Gastrocnemius medialis (tissue), 4 donors: ENCODE results near the gene MYRF.

Experiments used
- POLR2A ChIP-seq, 2 donors: fragments of 450-650 bp; IDR thresholded peaks; one replicate each; pipeline ENCODE4 v1.6.1; 2017; ENCODE audit warnings: antibody characterized with exemption in 2 of 2, mild to moderate bottlenecking in 2 of 2, moderate library complexity in 2 of 2
- TF ChIP-seq, protein P1 (sequence below), 5 experiments: fragments of 450-650 bp in 3 of 5; fragments of 200-600 bp in 2 of 5; sonication (generic) in 2 of 5; IDR thresholded peaks in 4 of 5; conservative IDR thresholded peaks in 1 of 5; 1 replicate in 4 of 5; 2 replicates in 1 of 5; pipeline ENCODE4 v1.5.1; 2016 to 2019; ENCODE audit warnings: antibody characterized with exemption in 5 of 5, mild to moderate bottlenecking in 3 of 5, moderate library complexity in 3 of 5

DNA sequence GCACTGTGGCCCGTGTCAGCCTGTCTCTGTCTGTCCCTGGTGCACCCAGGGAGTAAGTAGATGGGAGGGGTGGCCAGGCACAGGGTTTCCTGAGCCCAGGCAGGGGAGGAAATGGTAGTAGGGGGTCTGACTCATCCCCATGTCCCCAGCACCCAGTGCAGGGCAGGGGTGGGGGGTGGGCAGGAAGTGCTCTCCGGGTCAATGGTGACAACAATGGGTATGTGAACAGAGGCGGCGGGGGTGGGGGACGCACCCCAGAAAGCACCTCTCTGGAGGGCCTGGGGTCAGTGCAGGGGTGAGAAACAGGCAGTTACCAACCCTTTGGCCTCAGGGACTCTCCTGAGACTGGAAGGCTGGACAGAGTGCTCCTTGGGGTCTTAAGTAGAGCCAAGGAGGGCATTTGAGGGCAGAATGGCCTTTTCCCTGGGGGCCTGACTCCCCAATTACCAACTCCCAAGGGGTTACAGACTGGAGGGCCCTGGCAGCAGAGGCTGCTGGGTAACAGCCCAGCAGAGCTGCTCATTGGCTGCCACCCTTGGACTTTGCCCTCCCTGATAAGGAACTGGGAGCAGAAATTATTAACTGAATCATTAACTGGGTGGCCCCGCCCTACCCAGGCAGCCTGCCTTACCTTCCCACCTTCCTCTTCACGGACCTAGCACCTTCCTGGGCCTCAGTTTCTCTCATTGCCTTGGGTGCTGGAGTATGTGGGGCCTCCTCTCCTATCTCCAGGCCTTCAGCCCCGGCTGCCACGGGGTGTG is 4.2 kb downstream of the MYRF start:
- TF ChIP-seq, protein P1, sequence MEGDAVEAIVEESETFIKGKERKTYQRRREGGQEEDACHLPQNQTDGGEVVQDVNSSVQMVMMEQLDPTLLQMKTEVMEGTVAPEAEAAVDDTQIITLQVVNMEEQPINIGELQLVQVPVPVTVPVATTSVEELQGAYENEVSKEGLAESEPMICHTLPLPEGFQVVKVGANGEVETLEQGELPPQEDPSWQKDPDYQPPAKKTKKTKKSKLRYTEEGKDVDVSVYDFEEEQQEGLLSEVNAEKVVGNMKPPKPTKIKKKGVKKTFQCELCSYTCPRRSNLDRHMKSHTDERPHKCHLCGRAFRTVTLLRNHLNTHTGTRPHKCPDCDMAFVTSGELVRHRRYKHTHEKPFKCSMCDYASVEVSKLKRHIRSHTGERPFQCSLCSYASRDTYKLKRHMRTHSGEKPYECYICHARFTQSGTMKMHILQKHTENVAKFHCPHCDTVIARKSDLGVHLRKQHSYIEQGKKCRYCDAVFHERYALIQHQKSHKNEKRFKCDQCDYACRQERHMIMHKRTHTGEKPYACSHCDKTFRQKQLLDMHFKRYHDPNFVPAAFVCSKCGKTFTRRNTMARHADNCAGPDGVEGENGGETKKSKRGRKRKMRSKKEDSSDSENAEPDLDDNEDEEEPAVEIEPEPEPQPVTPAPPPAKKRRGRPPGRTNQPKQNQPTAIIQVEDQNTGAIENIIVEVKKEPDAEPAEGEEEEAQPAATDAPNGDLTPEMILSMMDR (IDR thresholded peaks at IDR 0.05 in 4 of 5, conservative IDR thresholded peaks at IDR 0.05 in 1 of 5) = no peak
- TF ChIP-seq POLR2A (IDR thresholded peaks at IDR 0.05) = no peak
